GM19468 (cell line): Measurements from ENCODE around the gene INVS.
"Not testable (repeated sequence)": the region's sequence is repeated elsewhere in the genome, so short reads cannot be mapped to it uniquely, and the experiment has no call there.

Experiments used
- ATAC-seq: cut with Tn5 transposase; IDR thresholded peaks from one replicate; pipeline ENCODE4 v1.9.1; 2021; ENCODE audit warnings: mild to moderate bottlenecking, moderate library complexity, moderate number of reproducible peaks; ENCODE audit not compliant: unreplicated experiment; ENCODE audit errors: extremely low read depth

Gene INVS

DNA sequence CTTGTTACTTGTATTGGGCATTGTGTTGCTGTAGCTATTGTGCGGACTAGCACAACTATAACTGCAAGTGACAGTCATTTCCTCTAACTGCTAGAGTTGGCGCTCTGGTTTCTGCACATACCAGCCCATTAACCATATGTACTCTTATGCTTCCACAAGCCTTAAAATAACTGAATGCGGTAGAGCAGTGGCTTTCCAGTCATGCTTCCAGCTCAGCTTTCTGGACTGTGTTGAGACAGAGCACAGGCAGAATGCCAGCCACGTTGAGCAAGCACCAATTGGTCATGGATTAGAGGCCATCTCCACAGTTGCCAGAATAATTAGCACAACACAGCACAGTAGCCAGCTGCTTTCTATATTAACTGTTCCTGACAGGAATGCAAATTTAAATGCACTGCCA lies 12.2 kb downstream of the INVS start:
- no peak for ATAC-seq

DNA sequence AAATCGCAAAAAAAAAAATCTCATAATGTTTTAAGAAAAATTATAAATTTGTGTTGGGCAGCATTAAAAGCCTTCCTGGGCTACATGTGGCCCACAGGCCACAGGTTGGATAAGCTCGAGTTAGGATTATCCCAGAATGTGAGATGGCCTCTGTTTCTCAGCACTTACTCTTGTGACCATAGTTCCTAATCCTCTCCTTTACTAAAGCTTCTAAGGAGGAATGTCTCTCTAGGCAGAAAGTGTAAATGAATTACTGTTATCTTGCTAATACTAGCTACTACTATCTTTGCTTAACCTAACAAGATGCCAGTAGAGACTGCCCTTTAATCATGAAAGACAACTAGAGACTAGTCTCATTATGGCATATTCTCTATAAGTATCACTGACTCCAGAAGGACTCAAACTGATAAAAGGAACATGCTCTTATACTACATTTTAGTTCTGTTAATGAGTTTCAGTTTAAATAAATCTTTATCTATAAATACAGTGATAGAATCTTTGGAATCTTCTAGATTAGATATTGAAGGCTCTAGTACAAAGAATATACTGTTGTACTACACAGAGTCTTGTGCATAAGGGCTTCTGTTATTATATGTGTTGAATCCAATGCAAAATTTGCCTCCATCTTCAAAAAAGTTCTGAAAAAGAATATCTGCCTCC lies 13.8 kb downstream of the INVS start:
- no peak for ATAC-seq

DNA sequence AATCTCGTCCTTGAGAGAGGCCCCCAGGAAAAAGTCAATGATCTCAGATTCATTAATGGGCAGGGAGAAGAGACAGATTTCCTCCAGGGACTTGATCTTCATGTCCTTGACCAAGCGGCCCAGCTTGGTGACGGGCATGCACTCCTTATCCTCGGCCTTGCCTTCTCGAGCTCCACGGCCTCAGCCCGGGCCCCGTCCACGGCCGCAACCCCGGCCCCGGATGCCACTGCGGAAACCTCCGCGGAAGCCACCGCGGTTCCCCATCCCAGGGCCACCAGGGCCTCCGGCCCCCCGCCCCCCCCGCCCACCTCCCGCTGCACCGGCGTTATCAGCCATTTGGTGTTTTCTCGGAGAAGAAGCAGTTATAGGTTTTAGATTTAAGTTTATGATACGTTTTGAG lies 18.3 kb downstream of the INVS start:
- no peak for ATAC-seq

- ATAC-seq, result no peak
Observed at GRCh38 chr9:100120286-100120685, 21.2 kb downstream of the INVS start.

GRCh38 chr9:100125236-100125635 lies 26.2 kb downstream of the INVS start:
- ATAC-seq, result no peak

- no peak for ATAC-seq
Observed at GRCh38 chr9:100125910-100126309, 26.9 kb downstream of the INVS start.

GRCh38 chr9:100126423-100126822 lies 27.4 kb downstream of the INVS start:
- no peak for ATAC-seq

- ATAC-seq, result no peak
Observed at GRCh38 chr9:100129772-100130171, 30.7 kb downstream of the INVS start.

GRCh38 chr9:100131216-100131615 lies 32.2 kb downstream of the INVS start:
- no peak for ATAC-seq

DNA sequence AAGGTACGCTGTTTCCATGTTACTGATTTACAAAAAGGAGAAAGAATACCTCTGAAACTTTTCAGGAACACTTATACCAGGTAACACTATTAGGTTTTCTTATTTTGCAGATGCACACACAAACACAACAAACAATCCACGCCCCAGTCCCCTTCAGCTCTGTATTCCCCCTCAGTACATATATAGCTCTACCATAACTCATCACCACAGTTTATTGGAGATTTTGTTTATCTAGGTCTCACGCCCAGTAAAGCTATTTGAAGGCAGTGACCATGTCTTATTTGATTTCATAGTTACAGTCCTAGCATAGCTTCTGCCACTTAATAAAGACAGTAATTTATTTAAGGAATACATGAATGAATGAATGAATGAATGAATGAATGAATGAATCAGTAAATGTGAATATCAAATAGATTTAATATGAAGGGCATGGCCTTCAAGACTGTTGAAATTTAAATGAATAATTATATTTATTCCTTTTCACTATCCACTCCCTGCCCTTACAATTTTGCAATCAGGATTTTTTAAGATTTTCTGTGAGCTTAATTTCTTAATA lies 32.9 kb downstream of the INVS start:
- ATAC-seq, result no peak

GRCh38 chr9:100134731-100135130 lies 35.7 kb downstream of the INVS start:
- no peak for ATAC-seq

DNA sequence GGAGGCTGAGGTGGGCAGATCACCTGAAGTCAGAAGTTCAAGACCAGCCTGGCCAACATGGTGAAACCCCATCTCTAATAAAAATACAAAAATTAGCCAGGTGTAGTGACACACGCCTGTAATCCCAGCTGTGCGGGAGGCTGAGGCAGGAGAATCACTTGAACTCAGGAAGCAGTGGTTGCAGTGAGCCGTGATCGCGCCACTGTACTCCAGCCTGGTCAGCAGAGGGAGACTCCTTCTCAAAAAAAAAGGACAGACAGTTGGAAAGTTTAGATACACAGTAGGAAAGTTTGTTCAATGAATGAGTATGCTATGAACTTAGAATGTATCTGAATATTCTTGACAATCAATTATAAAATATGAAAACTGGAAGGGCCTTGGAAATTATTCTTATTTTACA lies 37.8 kb downstream of the INVS start:
- not testable (repeated sequence) for ATAC-seq

GRCh38 chr9:100140303-100140702 lies 41.3 kb downstream of the INVS start:
- ATAC-seq, result not testable (repeated sequence)

- not testable (repeated sequence) for ATAC-seq
Observed at GRCh38 chr9:100141862-100142261, 42.8 kb downstream of the INVS start.

DNA sequence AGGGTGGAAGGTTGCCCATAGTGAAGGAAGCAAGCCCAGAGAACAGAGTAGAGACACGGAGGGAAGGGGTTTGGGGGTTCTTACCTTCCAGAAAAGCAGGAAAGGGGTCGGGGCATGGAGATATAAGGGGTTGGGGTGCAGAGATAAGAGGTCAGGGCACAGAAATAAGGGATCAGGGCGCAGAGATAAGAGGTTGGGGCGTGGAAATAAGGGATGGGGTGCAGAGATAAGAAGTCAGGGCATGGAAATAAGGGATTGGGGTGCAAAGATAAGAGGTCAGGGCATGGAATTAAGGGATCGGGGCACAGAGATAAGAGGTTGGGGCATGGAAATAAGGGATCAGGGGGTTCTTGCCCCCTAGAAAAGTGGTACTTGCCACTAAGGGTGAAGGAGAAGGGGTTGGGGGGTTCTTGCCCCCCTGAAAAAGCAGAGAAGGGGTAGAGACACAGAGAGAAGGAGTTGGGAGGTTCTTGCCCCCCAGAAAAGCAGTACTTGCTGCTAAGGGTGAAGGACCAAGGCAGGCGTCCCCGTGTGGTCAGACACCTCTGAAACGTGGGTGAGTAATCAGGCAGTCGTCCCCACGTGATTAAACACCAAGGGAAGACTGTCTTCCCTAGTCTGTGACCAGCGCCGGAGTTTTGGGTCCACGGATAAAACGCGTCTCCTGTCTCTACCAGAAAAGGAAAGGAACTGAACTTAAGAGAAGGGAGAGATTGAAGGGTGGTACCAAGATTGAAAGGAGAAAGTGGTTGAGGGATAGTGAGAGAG lies 46.3 kb downstream of the INVS start:
- ATAC-seq, result not testable (repeated sequence)

DNA sequence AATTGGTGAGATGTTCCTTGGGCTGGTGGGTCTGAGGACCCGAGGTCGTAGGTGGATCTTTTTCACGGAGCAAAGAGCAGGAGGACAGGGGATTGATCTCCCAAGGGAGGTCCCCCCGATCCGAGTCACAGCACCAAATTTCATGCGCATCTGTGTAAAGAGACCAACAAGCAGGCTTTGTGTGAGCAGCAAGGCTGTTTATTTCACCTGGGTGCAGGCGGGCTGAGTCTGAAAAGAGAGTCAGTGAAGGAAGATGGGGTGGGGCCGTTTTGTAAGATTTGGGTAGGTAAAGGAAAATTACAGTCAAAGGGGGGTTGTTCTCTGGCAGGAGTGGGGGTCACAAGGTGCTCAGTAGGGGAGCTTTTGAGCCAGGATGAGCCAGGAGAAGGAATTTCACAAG lies 46.9 kb downstream of the INVS start:
- ATAC-seq, result not testable (repeated sequence)

- ATAC-seq, result no peak
Observed at GRCh38 chr9:100150214-100150613, 51.2 kb downstream of the INVS start.

DNA sequence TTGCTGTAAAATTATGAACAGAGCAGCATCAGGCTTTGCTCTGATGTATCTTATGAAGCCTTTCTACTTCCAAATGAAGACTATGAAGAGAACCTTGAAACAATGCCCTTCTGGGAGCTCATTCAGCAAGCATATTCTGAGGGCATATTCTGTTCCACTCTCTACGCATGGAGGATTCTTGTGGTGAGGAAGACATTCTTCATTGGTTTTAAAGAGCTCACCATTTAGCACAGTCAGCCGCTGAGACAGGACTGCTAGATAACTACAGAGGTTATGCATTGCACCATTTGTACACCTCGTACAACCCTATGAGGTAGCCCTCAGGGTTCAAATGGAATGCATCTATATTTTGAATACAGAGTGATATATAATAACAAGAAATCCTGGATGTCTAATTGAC lies 61.0 kb downstream of the INVS start:
- ATAC-seq, result no peak

GRCh38 chr9:100167176-100167575 lies 68.1 kb downstream of the INVS start:
- ATAC-seq, result no peak

- no peak for ATAC-seq
Observed at GRCh38 chr9:100167915-100168654, 69.0 kb downstream of the INVS start.

DNA sequence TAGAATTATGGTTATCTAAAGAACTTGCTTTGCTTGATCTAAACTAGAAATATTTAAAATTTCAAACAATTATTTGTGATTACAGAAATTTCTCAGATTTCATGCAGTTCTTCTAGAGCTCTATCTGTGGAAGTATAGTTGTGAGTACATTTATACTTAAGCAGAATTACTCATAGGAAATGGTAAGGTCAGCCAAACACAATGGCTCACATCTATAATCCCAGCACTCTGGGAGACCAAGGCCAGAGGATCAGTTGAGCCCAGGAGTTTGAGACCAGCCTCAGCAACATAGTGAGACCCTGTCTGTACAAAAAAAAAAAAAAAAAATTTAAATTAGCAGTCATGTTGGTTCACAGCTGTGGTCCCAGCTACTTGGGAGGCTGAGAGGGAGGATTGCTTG lies 71.0 kb downstream of the INVS start:
- no peak for ATAC-seq
